Inferior parietal cortex (tissue), 1 donor: ENCODE measurements around the gene PDLIM7.

Experiments used
- DNase-seq: peaks from one replicate; pipeline ENCODE4 v3.0.0-alpha.2; 2016; ENCODE audit errors: extremely low spot score

The PDLIM7 gene

GRCh38 chr5:177524539-177524900 is 27.1 kb upstream of the PDLIM7 start:
- no peak for DNase-seq

- no peak for DNase-seq
Measured at GRCh38 chr5:177523711-177524538, 26.5 kb upstream of the PDLIM7 start.

GRCh38 chr5:177520916-177521513 is 23.6 kb upstream of the PDLIM7 start:
- DNase-seq = no peak

- no peak for DNase-seq
Measured at GRCh38 chr5:177520271-177520670, 22.9 kb upstream of the PDLIM7 start.

GRCh38 chr5:177519463-177520235 is 22.2 kb upstream of the PDLIM7 start:
- DNase-seq = no peak

GRCh38 chr5:177516601-177517568 is 19.5 kb upstream of the PDLIM7 start, which contains the start of gene DDX41:
Gene DDX41 (minus strand): TSS chr5:177516961. CDS start chr5:177516945, 16 bp downstream.
- peak; percentile 99 for DNase-seq

GRCh38 chr5:177515580-177515979 is 18.2 kb upstream of the PDLIM7 start:
- no peak for DNase-seq

- DNase-seq = no peak
Measured at GRCh38 chr5:177514541-177514940, 17.1 kb upstream of the PDLIM7 start.

- DNase-seq = no peak
Measured at GRCh38 chr5:177513500-177513899, 16.1 kb upstream of the PDLIM7 start.

GRCh38 chr5:177512736-177513380 is 15.5 kb upstream of the PDLIM7 start:
- DNase-seq = no peak

- DNase-seq = no peak
Measured at GRCh38 chr5:177511796-177512675, 14.6 kb upstream of the PDLIM7 start.

GRCh38 chr5:177511181-177511580 is 13.8 kb upstream of the PDLIM7 start:
- DNase-seq = no peak

- no peak for DNase-seq
Measured at GRCh38 chr5:177510567-177511053, 13.2 kb upstream of the PDLIM7 start.

- DNase-seq = no peak
Measured at GRCh38 chr5:177509991-177510566, 12.7 kb upstream of the PDLIM7 start.

GRCh38 chr5:177509381-177509951 is 12.1 kb upstream of the PDLIM7 start, which contains the start of gene DOK3:
Gene DOK3 (minus strand): TSS chr5:177509826. CDS start chr5:177509540, 286 bp downstream.
- no peak for DNase-seq

GRCh38 chr5:177508837-177509236 is 11.4 kb upstream of the PDLIM7 start:
- no peak for DNase-seq

- no peak for DNase-seq
Measured at GRCh38 chr5:177508221-177508611, 10.8 kb upstream of the PDLIM7 start.

- no peak for DNase-seq
Measured at GRCh38 chr5:177507596-177508220, 10.3 kb upstream of the PDLIM7 start.
